ENCODE results near the gene SND1.

Gene SND1

GRCh38 chr7:128004623-128005022, 352.6 kb downstream of the SND1 start:
- Histone ChIP-seq H3K23ac (ENCODE audit: low read length in 2 of 2) (no peak overlapping the region), H2BK12ac (ENCODE audit: low read length in 2 of 2) (no peak overlapping the region), H2BK5ac (ENCODE audit: low read depth, low read length, poor library complexity, severe bottlenecking) (no peak overlapping the region), H2AK5ac (ENCODE audit: low read length, severe bottlenecking) (no peak overlapping the region), H4K8ac (ENCODE audit: low read length) (no peak overlapping the region), H2BK15ac (ENCODE audit: low read depth, poor library complexity, severe bottlenecking) (no peak overlapping the region), H3K9ac (ENCODE audit: low read length) (no peak overlapping the region), H3K4me1 (ENCODE audit: control insufficient read depth, insufficient read depth, low read depth, low read length) (peaks cover 7% of the 10 kb centered on the region), H3K27ac (ENCODE audit: low read length, poor library complexity, severe bottlenecking) (no peak overlapping the region), H4K91ac (ENCODE audit: low read length) (no peak overlapping the region), H2AFZ (ENCODE audit: low read depth, low read length) (no peak overlapping the region), H3K9me3 (ENCODE audit: control insufficient read depth, low read length) (no peaks in the 10 kb centered on the region), H3K4me2 (ENCODE audit: low read length, poor library complexity, severe bottlenecking) (no peak overlapping the region), H3K4me3 (ENCODE audit: insufficient read depth in 1 of 2, low read depth in 1 of 2, low read length in 2 of 2) (no peak overlapping the region), H3K79me1 (replicated peaks; ENCODE audit: low read length, poor library complexity, severe bottlenecking) (peaks cover 41% of the 10 kb centered on the region), H2BK120ac (ENCODE audit: low read depth, low read length) (no peak overlapping the region), H3K4ac (ENCODE audit: low read depth in 1 of 2, low read length in 2 of 2) (no peak overlapping the region), H3K27me3 (ENCODE audit: control insufficient read depth in 1 of 2, insufficient read depth in 1 of 2, low read length in 2 of 2) (no peaks in the 10 kb centered on the region), H3K36me3 (ENCODE audit: control insufficient read depth in 1 of 2, insufficient read depth in 2 of 2, low read depth in 1 of 2, low read length in 2 of 2) (peaks cover 10 to 13% of the 10 kb centered on the region in 2 experiments), H3K14ac (ENCODE audit: low read length in 2 of 2) (no peak overlapping the region), H3K18ac (ENCODE audit: low read depth in 1 of 2, low read length in 2 of 2) (no peak overlapping the region)
- 95% methylated on average over 6 of the region's 6 CpGs for WGBS
- no peak for DNase-seq

DNA sequence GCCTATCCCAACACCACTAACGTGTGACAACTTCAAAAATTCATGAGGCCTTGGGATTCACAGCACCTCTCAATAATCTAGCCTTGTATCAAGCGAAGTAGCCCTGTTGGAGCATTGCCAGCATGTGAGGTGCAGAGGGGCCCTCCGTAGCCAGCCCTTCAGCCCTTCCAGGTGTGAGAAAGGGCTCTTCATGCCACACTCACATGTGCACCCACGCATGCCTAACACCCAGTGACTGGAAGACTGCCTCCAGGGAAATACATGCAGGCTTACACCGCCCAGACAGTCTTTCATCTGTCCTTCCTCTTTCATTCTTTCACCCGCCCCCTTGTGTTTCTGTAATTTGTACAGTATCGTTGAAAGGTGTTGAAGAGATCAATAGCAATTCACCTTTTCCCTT, 353.1 kb downstream of the SND1 start:
- Histone ChIP-seq H3K4me3 (ENCODE audit: insufficient read depth in 1 of 2, low read depth in 1 of 2, low read length in 2 of 2) (no peak overlapping the region), H3K18ac (ENCODE audit: low read depth in 1 of 2, low read length in 2 of 2) (no peak overlapping the region), H3K14ac (ENCODE audit: low read length in 2 of 2) (no peak overlapping the region), H2BK15ac (ENCODE audit: low read depth, poor library complexity, severe bottlenecking) (no peak overlapping the region), H2AK5ac (ENCODE audit: low read length, severe bottlenecking) (no peak overlapping the region), H3K9me3 (ENCODE audit: control insufficient read depth, low read length) (no peaks in the 10 kb centered on the region), H2BK12ac (ENCODE audit: low read length in 2 of 2) (no peak overlapping the region), H3K4ac (ENCODE audit: low read depth in 1 of 2, low read length in 2 of 2) (no peak overlapping the region), H4K8ac (ENCODE audit: low read length) (no peak overlapping the region), H4K91ac (ENCODE audit: low read length) (no peak overlapping the region), H3K9ac (ENCODE audit: low read length) (no peak overlapping the region), H2BK5ac (ENCODE audit: low read depth, low read length, poor library complexity, severe bottlenecking) (no peak overlapping the region), H3K23ac (ENCODE audit: low read length in 2 of 2) (no peak overlapping the region), H3K27ac (ENCODE audit: low read length, poor library complexity, severe bottlenecking) (no peak overlapping the region), H3K4me1 (ENCODE audit: control insufficient read depth, insufficient read depth, low read depth, low read length) (peaks cover 7% of the 10 kb centered on the region), H3K27me3 (ENCODE audit: control insufficient read depth in 1 of 2, insufficient read depth in 1 of 2, low read length in 2 of 2) (no peaks in the 10 kb centered on the region), H3K79me1 (replicated peaks; ENCODE audit: low read length, poor library complexity, severe bottlenecking) (peaks cover 42% of the 10 kb centered on the region), H2AFZ (ENCODE audit: low read depth, low read length) (no peak overlapping the region), H3K4me2 (ENCODE audit: low read length, poor library complexity, severe bottlenecking) (no peak overlapping the region), H3K36me3 (ENCODE audit: control insufficient read depth in 1 of 2, insufficient read depth in 2 of 2, low read depth in 1 of 2, low read length in 2 of 2) (peaks cover 10 to 13% of the 10 kb centered on the region in 2 experiments), H2BK120ac (ENCODE audit: low read depth, low read length) (no peak overlapping the region)
- no peak for DNase-seq
- 98% methylated on average over 4 of the region's 7 CpGs for WGBS

DNA sequence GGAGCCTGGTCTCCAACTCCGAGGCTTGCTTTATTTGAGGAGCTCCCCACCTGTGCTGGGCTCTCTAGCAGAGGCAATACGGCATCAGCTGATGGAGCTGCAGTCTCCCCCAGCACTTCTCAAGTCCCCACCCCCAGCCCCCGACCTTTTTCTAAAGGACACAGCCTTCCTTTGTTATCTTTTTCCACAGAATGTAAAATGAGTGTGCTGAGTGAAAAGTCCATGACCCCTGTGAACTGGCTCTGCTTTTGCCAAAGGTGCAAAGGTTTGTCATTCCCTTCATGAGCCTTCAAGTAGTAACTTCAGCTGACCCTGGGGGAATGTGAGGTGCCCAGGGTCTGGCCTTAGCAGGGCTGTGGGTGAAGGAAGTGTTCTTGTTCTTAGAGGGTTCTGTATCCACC, 353.8 kb downstream of the SND1 start:
- no peak for DNase-seq
- H3K79me1 ChIP-seq (replicated peaks; ENCODE audit: low read length, poor library complexity, severe bottlenecking) = peaks cover 44% of the 10 kb centered on the region
- no peak overlapping the region for H3K4ac ChIP-seq (ENCODE audit: low read depth in 1 of 2, low read length in 2 of 2)
- no peak overlapping the region for H3K14ac ChIP-seq (ENCODE audit: low read length in 2 of 2)
- H4K8ac ChIP-seq (ENCODE audit: low read length) = no peak overlapping the region
- no peak overlapping the region for H3K9ac ChIP-seq (ENCODE audit: low read length)
- no peak overlapping the region for H2BK15ac ChIP-seq (ENCODE audit: low read depth, poor library complexity, severe bottlenecking)
- 91% methylated on average over 2 of the region's 3 CpGs for WGBS
- no peak overlapping the region for H2AK5ac ChIP-seq (ENCODE audit: low read length, severe bottlenecking)
- no peak overlapping the region for H2BK120ac ChIP-seq (ENCODE audit: low read depth, low read length)
- no peak overlapping the region for H3K4me2 ChIP-seq (ENCODE audit: low read length, poor library complexity, severe bottlenecking)
- H3K9me3 ChIP-seq (ENCODE audit: control insufficient read depth, low read length) = no peaks in the 10 kb centered on the region
- no peak overlapping the region for H3K4me3 ChIP-seq (ENCODE audit: insufficient read depth in 1 of 2, low read depth in 1 of 2, low read length in 2 of 2)
- H3K18ac ChIP-seq (ENCODE audit: low read depth in 1 of 2, low read length in 2 of 2) = no peak overlapping the region
- H2BK12ac ChIP-seq (ENCODE audit: low read length in 2 of 2) = no peak overlapping the region
- H3K27me3 ChIP-seq (ENCODE audit: control insufficient read depth in 1 of 2, insufficient read depth in 1 of 2, low read length in 2 of 2) = no peaks in the 10 kb centered on the region
- no peak overlapping the region for H3K23ac ChIP-seq (ENCODE audit: low read length in 2 of 2)
- peaks cover 8 to 13% of the 10 kb centered on the region in 2 experiments for H3K36me3 ChIP-seq (ENCODE audit: control insufficient read depth in 1 of 2, insufficient read depth in 2 of 2, low read depth in 1 of 2, low read length in 2 of 2)
- H3K4me1 ChIP-seq (ENCODE audit: control insufficient read depth, insufficient read depth, low read depth, low read length) = peaks cover 6% of the 10 kb centered on the region
- H3K27ac ChIP-seq (ENCODE audit: low read length, poor library complexity, severe bottlenecking) = no peak overlapping the region
- H2BK5ac ChIP-seq (ENCODE audit: low read depth, low read length, poor library complexity, severe bottlenecking) = no peak overlapping the region
- no peak overlapping the region for H4K91ac ChIP-seq (ENCODE audit: low read length)
- H2AFZ ChIP-seq (ENCODE audit: low read depth, low read length) = no peak overlapping the region

- H2AK5ac ChIP-seq (ENCODE audit: low read length, severe bottlenecking) = no peak overlapping the region
- no peak overlapping the region for H3K23ac ChIP-seq (ENCODE audit: low read length in 2 of 2)
Measured at GRCh38 chr7:128006550-128007302, 354.7 kb downstream of the SND1 start.

More at GRCh38 chr7:128006550-128007302, 354.7 kb downstream of the SND1 start:
- H3K18ac ChIP-seq (ENCODE audit: low read depth in 1 of 2, low read length in 2 of 2) = no peak overlapping the region
- peaks cover 5% of the 10 kb centered on the region for H3K4me1 ChIP-seq (ENCODE audit: control insufficient read depth, insufficient read depth, low read depth, low read length)
- H3K9me3 ChIP-seq (ENCODE audit: control insufficient read depth, low read length) = no peaks in the 10 kb centered on the region
- no peak overlapping the region for H2AFZ ChIP-seq (ENCODE audit: low read depth, low read length)
- no peak overlapping the region for H3K4ac ChIP-seq (ENCODE audit: low read depth in 1 of 2, low read length in 2 of 2)
- H3K36me3 ChIP-seq (ENCODE audit: control insufficient read depth in 1 of 2, insufficient read depth in 2 of 2, low read depth in 1 of 2, low read length in 2 of 2) = peaks cover 6 to 13% of the 10 kb centered on the region in 2 experiments
- H3K9ac ChIP-seq (ENCODE audit: low read length) = no peak overlapping the region
- no peaks in the 10 kb centered on the region for H3K27me3 ChIP-seq (ENCODE audit: control insufficient read depth in 1 of 2, insufficient read depth in 1 of 2, low read length in 2 of 2)
- H3K4me2 ChIP-seq (ENCODE audit: low read length, poor library complexity, severe bottlenecking) = no peak overlapping the region
- no peak overlapping the region for H2BK12ac ChIP-seq (ENCODE audit: low read length in 2 of 2)
- H4K91ac ChIP-seq (ENCODE audit: low read length) = no peak overlapping the region
- H3K79me1 ChIP-seq (replicated peaks; ENCODE audit: low read length, poor library complexity, severe bottlenecking) = peaks cover 46% of the 10 kb centered on the region
- no peak overlapping the region for H3K4me3 ChIP-seq (ENCODE audit: insufficient read depth in 1 of 2, low read depth in 1 of 2, low read length in 2 of 2)
- H4K8ac ChIP-seq (ENCODE audit: low read length) = no peak overlapping the region
- H3K14ac ChIP-seq (ENCODE audit: low read length in 2 of 2) = no peak overlapping the region
- H2BK120ac ChIP-seq (ENCODE audit: low read depth, low read length) = no peak overlapping the region
- no peak overlapping the region for H3K27ac ChIP-seq (ENCODE audit: low read length, poor library complexity, severe bottlenecking)
- no peak for DNase-seq
- no peak overlapping the region for H2BK15ac ChIP-seq (ENCODE audit: low read depth, poor library complexity, severe bottlenecking)
- no peak overlapping the region for H2BK5ac ChIP-seq (ENCODE audit: low read depth, low read length, poor library complexity, severe bottlenecking)
- WGBS = 93% methylated on average over 7 of the region's 8 CpGs
